Skin of body (tissue), 2 donors: ENCODE results near the gene SLC23A2. TPM values are rescaled to one million over a fixed set of nuclear protein-coding genes. Genes with fewer than 3 reads are reported as not detected.
"Not testable (repeated sequence)": the region's sequence is repeated elsewhere in the genome, so short reads cannot be mapped to it uniquely, and the experiment has no call there.

Source experiments
- DNase-seq: peaks from one replicate; lab custom pipeline; 2025; lab: John Stamatoyannopoulos, UW
- total RNA-seq: library from RNA; depleted of rRNA; stranded (reverse); fragments of >200 nt; gene quantifications from one replicate; pipeline ENCODE4 v1.2.3, GENCODE V29; 2014

The SLC23A2 gene
- 13.4 TPM for total RNA-seq

- DNase-seq: no peak
Observed at GRCh38 chr20:5001174-5002076, at the start of gene SLC23A2. TSS of gene SLC23A2 (minus strand) at chr20:5001510. CDS start at chr20:4932562, 68,948 bp downstream.

GRCh38 chr20:5046656-5047339, 45.5 kb upstream of the SLC23A2 start:
- no peak for DNase-seq

- DNase-seq: no peak
Observed at GRCh38 chr20:5045906-5046305, 44.6 kb upstream of the SLC23A2 start.

- no peak for DNase-seq
Observed at GRCh38 chr20:5044075-5044620, 42.8 kb upstream of the SLC23A2 start.

- peak; percentile 24 for DNase-seq
Observed at GRCh38 chr20:5041433-5041832, 40.1 kb upstream of the SLC23A2 start.

GRCh38 chr20:5040345-5040744, 39.0 kb upstream of the SLC23A2 start:
- no peak for DNase-seq

- DNase-seq: no peak
Observed at GRCh38 chr20:5039889-5040288, 38.6 kb upstream of the SLC23A2 start.

GRCh38 chr20:5039255-5039657, 37.9 kb upstream of the SLC23A2 start:
- no peak for DNase-seq

- no peak for DNase-seq
Observed at GRCh38 chr20:5036828-5037227, 35.5 kb upstream of the SLC23A2 start.

GRCh38 chr20:5035518-5035917, 34.2 kb upstream of the SLC23A2 start:
- DNase-seq: not testable (repeated sequence)

- DNase-seq: no peak
Observed at GRCh38 chr20:5033566-5033965, 32.3 kb upstream of the SLC23A2 start.

- not testable (repeated sequence) for DNase-seq
Observed at GRCh38 chr20:5031701-5032100, 30.4 kb upstream of the SLC23A2 start.

- no peak for DNase-seq
Observed at GRCh38 chr20:5031206-5031557, 29.9 kb upstream of the SLC23A2 start.

- no peak for DNase-seq
Observed at GRCh38 chr20:5030348-5031205, 29.3 kb upstream of the SLC23A2 start.

GRCh38 chr20:5028258-5029059, 27.1 kb upstream of the SLC23A2 start:
- not testable (repeated sequence) for DNase-seq

GRCh38 chr20:5024982-5025381, 23.7 kb upstream of the SLC23A2 start:
- DNase-seq: no peak

- no peak for DNase-seq
Observed at GRCh38 chr20:5024103-5024502, 22.8 kb upstream of the SLC23A2 start.

GRCh38 chr20:5023171-5023570, 21.9 kb upstream of the SLC23A2 start:
- DNase-seq: not testable (repeated sequence)

GRCh38 chr20:5020760-5021159, 19.4 kb upstream of the SLC23A2 start:
- no peak for DNase-seq

- no peak for DNase-seq
Observed at GRCh38 chr20:5013682-5014447, 12.6 kb upstream of the SLC23A2 start.
